Neutrophil (primary cell): ENCODE data around the gene MC1R.
A peak's percentile ranks its signal among the peaks of the same experiment; 100 is the strongest.
"Not testable (repeated sequence)": the region's sequence is repeated elsewhere in the genome, so short reads cannot be mapped to it uniquely, and the experiment has no call there.

ENCODE experiments used
- H3K27ac ChIP-seq: fragments of 200-600 bp; sonication (generic); 2 replicates; pipeline ENCODE4 v1.5.1; 2016; ENCODE audit warnings: mild to moderate bottlenecking, moderate library complexity
- H3K27me3 ChIP-seq: fragments of 200-600 bp; sonication (generic); 2 replicates; pipeline ENCODE4 v1.6.0; 2016; ENCODE audit warnings: mild to moderate bottlenecking
- H3K36me3 ChIP-seq: fragments of 200-600 bp; sonication (generic); 2 replicates; pipeline ENCODE4 v1.5.1; 2017
- H3K4me1 ChIP-seq, 2 experiments: fragments of 200-600 bp in 1 of 2; sonication (generic) in 1 of 2; 1 replicate in 1 of 2; 2 replicates in 1 of 2; pipeline versions ENCODE4 v1.5.1 to v1.6.1; 2013 to 2016; ENCODE audit warnings: low read depth in 1 of 2, low read length in 1 of 2, mild to moderate bottlenecking in 1 of 2, moderate library complexity in 1 of 2; ENCODE audit not compliant: control insufficient read depth in 1 of 2, insufficient read depth in 1 of 2
- H3K4me3 ChIP-seq, 2 experiments: fragments of 200-600 bp in 1 of 2; sonication (generic) in 1 of 2; 1 replicate in 1 of 2; 2 replicates in 1 of 2; pipeline ENCODE4 v1.5.1; 2013 to 2016; ENCODE audit warnings: low read depth in 1 of 2, low read length in 1 of 2, mild to moderate bottlenecking in 1 of 2, moderate library complexity in 1 of 2
- H3K9me3 ChIP-seq: fragments of 200-600 bp; sonication (generic); 2 replicates; pipeline ENCODE4 v1.5.1; 2016
- CTCF ChIP-seq: fragments of 200-600 bp; sonication (generic); IDR thresholded peaks from 2 replicates; pipeline ENCODE4 v1.5.1; 2016; ENCODE audit warnings: antibody characterized with exemption

Gene MC1R

DNA sequence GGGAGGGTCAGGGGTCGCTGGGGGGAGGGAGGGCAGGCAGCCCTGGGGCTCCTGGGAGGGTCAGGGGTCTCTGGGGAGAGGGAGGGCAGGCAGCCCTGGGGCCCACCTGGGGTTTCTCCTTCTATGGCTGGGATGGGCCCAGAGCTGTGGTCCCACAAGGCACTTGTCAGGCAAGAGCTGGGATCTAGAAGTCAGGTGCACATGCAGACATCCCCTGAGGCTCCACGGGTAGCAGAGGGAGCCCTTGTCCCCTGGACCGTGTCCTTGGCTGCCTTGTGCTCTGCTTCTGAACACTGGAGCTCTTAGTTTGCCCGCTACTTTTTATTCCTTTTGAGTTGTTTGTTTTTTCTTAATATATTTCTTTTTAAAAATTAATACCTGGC lies 6.3 kb downstream of the MC1R start:
- no peak for TF ChIP-seq CTCF
- H3K36me3 ChIP-seq: no peaks in the 10 kb centered on the region
- H3K4me3 ChIP-seq: no peak overlapping the region
- no peaks in the 10 kb centered on the region for H3K9me3 ChIP-seq
- peaks cover 14 to 28% of the 10 kb centered on the region in 2 experiments for H3K4me1 ChIP-seq
- H3K27ac ChIP-seq: no peak overlapping the region
- peaks cover 98% of the 10 kb centered on the region for H3K27me3 ChIP-seq

- peaks cover 14 to 28% of the 10 kb centered on the region in 2 experiments for H3K4me1 ChIP-seq
- peak overlapping the region; percentile 57 to 77 for H3K4me3 ChIP-seq
- no peak overlapping the region for H3K27ac ChIP-seq
- no peaks in the 10 kb centered on the region for H3K36me3 ChIP-seq
- H3K27me3 ChIP-seq: peaks cover 97% of the 10 kb centered on the region
- TF ChIP-seq CTCF: no peak
- no peaks in the 10 kb centered on the region for H3K9me3 ChIP-seq
Measured at GRCh38 chr16:89925596-89926079, 7.0 kb downstream of the MC1R start.

DNA sequence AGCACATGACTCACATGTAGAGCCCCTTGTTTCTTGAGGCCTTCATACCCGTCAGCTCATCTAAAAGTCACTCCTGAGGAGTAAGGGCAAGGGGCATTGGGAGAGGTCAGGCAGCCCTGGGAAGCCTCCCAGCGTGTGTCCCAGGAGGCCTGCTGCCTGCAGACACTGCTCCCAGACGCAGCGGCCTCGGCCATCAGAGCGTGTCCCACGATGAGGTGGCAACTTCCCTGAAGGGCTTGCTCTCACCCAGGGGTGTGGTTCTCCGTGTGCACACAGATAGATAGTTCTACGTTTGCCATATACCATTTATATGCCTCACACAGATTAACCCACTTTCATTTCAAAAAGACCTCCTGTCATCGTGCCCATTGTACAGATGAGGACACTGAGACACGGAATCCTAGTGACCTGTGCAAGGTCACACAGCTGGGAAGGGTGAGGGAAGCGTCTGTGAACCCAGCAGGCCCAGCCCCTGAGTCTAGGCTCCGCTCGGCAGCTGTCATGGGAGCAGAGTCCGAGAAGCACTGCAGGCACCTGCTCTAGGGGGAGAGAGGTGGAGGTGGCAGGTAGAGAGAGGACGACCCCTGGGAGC lies 12.7 kb downstream of the MC1R start:
- no peak overlapping the region for H3K4me3 ChIP-seq
- peaks cover 0 to 2% of the 10 kb centered on the region in 2 experiments for H3K4me1 ChIP-seq
- H3K27me3 ChIP-seq: peaks cover 43% of the 10 kb centered on the region
- no peaks in the 10 kb centered on the region for H3K36me3 ChIP-seq
- TF ChIP-seq CTCF: no peak
- no peaks in the 10 kb centered on the region for H3K9me3 ChIP-seq
- no peak overlapping the region for H3K27ac ChIP-seq

- Histone ChIP-seq H3K4me1 (no peaks in the 10 kb centered on the region), H3K27ac (no peak overlapping the region), H3K4me3 (no peak overlapping the region), H3K27me3 (peaks cover 37% of the 10 kb centered on the region), H3K9me3 (no peaks in the 10 kb centered on the region), H3K36me3 (no peaks in the 10 kb centered on the region)
- TF ChIP-seq CTCF: no peak
Measured at GRCh38 chr16:89931964-89932363, 13.3 kb downstream of the MC1R start.

GRCh38 chr16:89934019-89934418 lies 15.4 kb downstream of the MC1R start:
- H3K27ac ChIP-seq, H3K4me3 ChIP-seq, H3K4me1 ChIP-seq, H3K9me3 ChIP-seq, H3K36me3 ChIP-seq: not testable (repeated sequence)
- peaks cover 26% of the 10 kb centered on the region for H3K27me3 ChIP-seq

DNA sequence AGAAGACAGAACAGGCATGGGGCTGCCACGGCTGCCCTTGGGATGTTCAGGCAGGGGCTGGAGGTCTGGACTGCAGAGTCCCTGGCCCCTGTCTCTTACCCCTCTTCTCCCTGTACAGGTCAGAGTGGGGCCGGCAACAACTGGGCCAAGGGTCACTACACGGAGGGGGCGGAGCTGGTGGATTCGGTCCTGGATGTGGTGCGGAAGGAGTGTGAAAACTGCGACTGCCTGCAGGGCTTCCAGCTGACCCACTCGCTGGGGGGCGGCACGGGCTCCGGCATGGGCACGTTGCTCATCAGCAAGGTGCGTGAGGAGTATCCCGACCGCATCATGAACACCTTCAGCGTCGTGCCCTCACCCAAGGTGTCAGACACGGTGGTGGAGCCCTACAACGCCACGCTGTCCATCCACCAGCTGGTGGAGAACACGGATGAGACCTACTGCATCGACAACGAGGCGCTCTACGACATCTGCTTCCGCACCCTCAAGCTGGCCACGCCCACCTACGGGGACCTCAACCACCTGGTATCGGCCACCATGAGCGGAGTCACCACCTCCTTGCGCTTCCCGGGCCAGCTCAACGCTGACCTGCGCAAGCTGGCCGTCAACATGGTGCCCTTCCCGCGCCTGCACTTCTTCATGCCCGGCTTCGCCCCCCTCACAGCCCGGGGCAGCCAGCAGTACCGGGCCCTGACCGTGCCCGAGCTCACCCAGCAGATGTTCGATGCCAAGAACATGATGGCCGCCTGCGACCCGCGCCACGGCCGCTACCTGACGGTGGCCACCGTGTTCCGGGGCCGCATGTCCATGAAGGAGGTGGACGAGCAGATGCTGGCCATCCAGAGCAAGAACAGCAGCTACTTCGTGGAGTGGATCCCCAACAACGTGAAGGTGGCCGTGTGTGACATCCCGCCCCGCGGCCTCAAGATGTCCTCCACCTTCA lies 16.2 kb downstream of the MC1R start:
- Histone ChIP-seq H3K27ac (no peak overlapping the region), H3K27me3 (peaks cover 27% of the 10 kb centered on the region), H3K9me3 (no peaks in the 10 kb centered on the region), H3K4me1 (no peaks in the 10 kb centered on the region), H3K36me3 (no peaks in the 10 kb centered on the region), H3K4me3 (no peak overlapping the region)
- TF ChIP-seq CTCF: no peak

GRCh38 chr16:89935620-89936019 lies 17.0 kb downstream of the MC1R start:
- H3K4me3 ChIP-seq, H3K36me3 ChIP-seq, H3K9me3 ChIP-seq, H3K27ac ChIP-seq, H3K4me1 ChIP-seq: not testable (repeated sequence)
- peaks cover 28% of the 10 kb centered on the region for H3K27me3 ChIP-seq
